Activated naive CD4-positive, alpha-beta T cell treated with anti-CD3 and anti-CD28 coated beads, Interleukin-2, amount 50 U/mL, for 16 hours (primary cell): ENCODE data around the gene SERPIND1.
"Not testable (repeated sequence)": the region's sequence is repeated elsewhere in the genome, so short reads cannot be mapped to it uniquely, and the experiment has no call there.

Source experiments
- DNase-seq: peaks from one replicate; pipeline ENCODE4 v3.0.0-alpha.2; 2020

Gene SERPIND1

GRCh38 chr22:20748082-20748481 lies 25.8 kb upstream of the SERPIND1 start:
- DNase-seq: no peak

- DNase-seq: no peak
Observed at GRCh38 chr22:20748731-20749428, 25.0 kb upstream of the SERPIND1 start.

- DNase-seq: no peak
Observed at GRCh38 chr22:20749453-20749852, 24.5 kb upstream of the SERPIND1 start.

GRCh38 chr22:20750461-20751184 lies 23.3 kb upstream of the SERPIND1 start:
- peak; percentile 24 for DNase-seq

GRCh38 chr22:20751185-20751851 lies 22.6 kb upstream of the SERPIND1 start:
- no peak for DNase-seq

GRCh38 chr22:20752104-20752741 lies 21.7 kb upstream of the SERPIND1 start:
- no peak for DNase-seq

GRCh38 chr22:20752873-20753272 lies 21.0 kb upstream of the SERPIND1 start:
- no peak for DNase-seq

- no peak for DNase-seq
Observed at GRCh38 chr22:20756846-20757245, 17.1 kb upstream of the SERPIND1 start.

GRCh38 chr22:20758688-20759087 lies 15.2 kb upstream of the SERPIND1 start:
- DNase-seq: no peak

GRCh38 chr22:20760084-20760483 lies 13.8 kb upstream of the SERPIND1 start:
- DNase-seq: no peak

GRCh38 chr22:20761536-20761935 lies 12.4 kb upstream of the SERPIND1 start:
- no peak for DNase-seq

GRCh38 chr22:20762233-20762796 lies 11.6 kb upstream of the SERPIND1 start:
- DNase-seq: no peak

GRCh38 chr22:20763630-20764470 lies 10.1 kb upstream of the SERPIND1 start:
- DNase-seq: no peak

- no peak for DNase-seq
Observed at GRCh38 chr22:20764471-20764720, 9.5 kb upstream of the SERPIND1 start.

- DNase-seq: no peak
Observed at GRCh38 chr22:20764729-20765128, 9.2 kb upstream of the SERPIND1 start.

- DNase-seq: no peak
Observed at GRCh38 chr22:20765938-20766337, 8.0 kb upstream of the SERPIND1 start.

- no peak for DNase-seq
Observed at GRCh38 chr22:20766530-20766929, 7.4 kb upstream of the SERPIND1 start.

GRCh38 chr22:20769496-20769826 lies 4.5 kb upstream of the SERPIND1 start:
- not testable (repeated sequence) for DNase-seq

GRCh38 chr22:20771918-20772625 lies 1.8 kb upstream of the SERPIND1 start:
- DNase-seq: no peak

- DNase-seq: no peak
Observed at GRCh38 chr22:20774882-20775281, 969 bp downstream of the SERPIND1 start.

GRCh38 chr22:20775342-20775895 lies 1.5 kb downstream of the SERPIND1 start:
- no peak for DNase-seq
